GM12873 (cell line): Measurements from ENCODE around the gene PROM2.

Experiments
- CTCF ChIP-seq: IDR thresholded peaks from 2 replicates; pipeline ENCODE4 v1.5.1; 2012; ENCODE audit warnings: low read depth, mild to moderate bottlenecking, moderate library complexity, low read length, control low read depth; ENCODE audit not compliant: insufficient read depth; ENCODE audit errors: missing control alignments

PROM2 gene

GRCh38 chr2:95274291-95275150 lies at the start of gene PROM2:
PROM2 (plus strand) TSS chr2:95274449; CDS start chr2:95274586, 137 bp downstream.
- no peak for TF ChIP-seq CTCF

- TF ChIP-seq CTCF, result no peak
These were observed 48.6 kb upstream of the PROM2 start for GRCh38 chr2:95225658-95226057.

GRCh38 chr2:95231723-95232122 lies 42.5 kb upstream of the PROM2 start:
- TF ChIP-seq CTCF, result peak; percentile 83

- no peak for TF ChIP-seq CTCF
These were observed 42.0 kb upstream of the PROM2 start for GRCh38 chr2:95232232-95232631.

- no peak for TF ChIP-seq CTCF
These were observed 39.9 kb upstream of the PROM2 start for GRCh38 chr2:95234286-95234785.

- TF ChIP-seq CTCF, result no peak
These were observed 39.4 kb upstream of the PROM2 start for GRCh38 chr2:95234816-95235215.

- no peak for TF ChIP-seq CTCF
These were observed 36.1 kb upstream of the PROM2 start for GRCh38 chr2:95238131-95238530.
